ENCODE results near the gene PLN. TPM values are rescaled to one million over a fixed set of nuclear protein-coding genes. Genes with fewer than 3 reads are reported as not detected.

PLN gene
- polyA plus RNA-seq, 4 donors = 0.67 to 14.3 (median 6.2) TPM

GRCh38 chr6:118506071-118506638, 41.9 kb upstream of the PLN start:
- no peak overlapping the region for H3K27ac ChIP-seq (ENCODE audit: low read depth in 1 of 3, low read length in 2 of 3)
- 67 to 87% (median 72%) methylated on average over 5 of the region's 5 CpGs for WGBS, 3 donors
- H3K27me3 ChIP-seq (ENCODE audit: control insufficient read depth in 3 of 3, insufficient read depth in 3 of 3, low read length in 3 of 3) = no peaks in the 10 kb centered on the region
- H3K36me3 ChIP-seq (ENCODE audit: control insufficient read depth in 3 of 3, insufficient read depth in 2 of 3, low read depth in 1 of 3, low read length in 3 of 3) = peaks cover 0 to 2% (median under 1%) of the 10 kb centered on the region in 3 donors
- FAIRE-seq (no peak), DNase-seq (no peak)
- no peak overlapping the region for H3K4me3 ChIP-seq (ENCODE audit: low read depth in 1 of 3, low read length in 3 of 3)
- H3K9me3 ChIP-seq (ENCODE audit: control insufficient read depth in 2 of 2, insufficient read depth in 1 of 2, low read depth in 1 of 2, low read length in 1 of 2) = no peaks in the 10 kb centered on the region
- H3K4me1 ChIP-seq (ENCODE audit: control insufficient read depth in 3 of 3, insufficient read depth in 2 of 3, low read depth in 1 of 3, low read length in 2 of 3) = no peaks in the 10 kb centered on the region

GRCh38 chr6:118507636-118508035, 40.5 kb upstream of the PLN start:
- Histone ChIP-seq H3K4me3 (ENCODE audit: low read depth in 1 of 3, low read length in 3 of 3) (no peak overlapping the region), H3K4me1 (ENCODE audit: control insufficient read depth in 3 of 3, insufficient read depth in 2 of 3, low read depth in 1 of 3, low read length in 2 of 3) (no peaks in the 10 kb centered on the region), H3K27ac (ENCODE audit: low read depth in 1 of 3, low read length in 2 of 3) (no peak overlapping the region), H3K36me3 (ENCODE audit: control insufficient read depth in 3 of 3, insufficient read depth in 2 of 3, low read depth in 1 of 3, low read length in 3 of 3) (peaks cover 0 to 2% (median 0%) of the 10 kb centered on the region in 3 donors), H3K27me3 (ENCODE audit: control insufficient read depth in 3 of 3, insufficient read depth in 3 of 3, low read length in 3 of 3) (no peaks in the 10 kb centered on the region), H3K9me3 (ENCODE audit: control insufficient read depth in 2 of 2, insufficient read depth in 1 of 2, low read depth in 1 of 2, low read length in 1 of 2) (no peaks in the 10 kb centered on the region)
- 89 to 100% (median 93%) methylated on average over 1 of the region's 1 CpG for WGBS, 3 donors
- FAIRE-seq = no peak
- DNase-seq = no peak

- H3K27ac ChIP-seq (ENCODE audit: low read depth in 1 of 3, low read length in 2 of 3) = no peak overlapping the region
- H3K9me3 ChIP-seq (ENCODE audit: control insufficient read depth in 2 of 2, insufficient read depth in 1 of 2, low read depth in 1 of 2, low read length in 1 of 2) = no peaks in the 10 kb centered on the region
- 36 to 58% (median 57%) methylated on average over 3 of the region's 3 CpGs for WGBS, 3 donors
- no peak overlapping the region for H3K4me3 ChIP-seq (ENCODE audit: low read depth in 1 of 3, low read length in 3 of 3)
- no peaks in the 10 kb centered on the region for H3K27me3 ChIP-seq (ENCODE audit: control insufficient read depth in 3 of 3, insufficient read depth in 3 of 3, low read length in 3 of 3)
- peaks cover 0 to 2% (median 0%) of the 10 kb centered on the region in 3 donors for H3K36me3 ChIP-seq (ENCODE audit: control insufficient read depth in 3 of 3, insufficient read depth in 2 of 3, low read depth in 1 of 3, low read length in 3 of 3)
- no peak for FAIRE-seq
- peak; percentile 3 to 10 for DNase-seq
- no peaks in the 10 kb centered on the region for H3K4me1 ChIP-seq (ENCODE audit: control insufficient read depth in 3 of 3, insufficient read depth in 2 of 3, low read depth in 1 of 3, low read length in 2 of 3)
Observed at GRCh38 chr6:118509009-118509617, 39.0 kb upstream of the PLN start.

GRCh38 chr6:118511930-118512715, 36.0 kb upstream of the PLN start:
- WGBS, 3 donors = 92 to 98% (median 96%) methylated on average over 4 of the region's 4 CpGs
- no peaks in the 10 kb centered on the region for H3K4me1 ChIP-seq (ENCODE audit: control insufficient read depth in 3 of 3, insufficient read depth in 2 of 3, low read depth in 1 of 3, low read length in 2 of 3)
- no peaks in the 10 kb centered on the region for H3K27me3 ChIP-seq (ENCODE audit: control insufficient read depth in 3 of 3, insufficient read depth in 3 of 3, low read length in 3 of 3)
- H3K4me3 ChIP-seq (ENCODE audit: low read depth in 1 of 3, low read length in 3 of 3) = no peak overlapping the region
- no peak for DNase-seq
- H3K36me3 ChIP-seq (ENCODE audit: control insufficient read depth in 3 of 3, insufficient read depth in 2 of 3, low read depth in 1 of 3, low read length in 3 of 3) = no peaks in the 10 kb centered on the region
- no peak overlapping the region for H3K27ac ChIP-seq (ENCODE audit: low read depth in 1 of 3, low read length in 2 of 3)
- H3K9me3 ChIP-seq (ENCODE audit: control insufficient read depth in 2 of 2, insufficient read depth in 1 of 2, low read depth in 1 of 2, low read length in 1 of 2) = no peaks in the 10 kb centered on the region
- FAIRE-seq = no peak

- no peaks in the 10 kb centered on the region for H3K9me3 ChIP-seq (ENCODE audit: control insufficient read depth in 2 of 2, insufficient read depth in 1 of 2, low read depth in 1 of 2, low read length in 1 of 2)
- no peaks in the 10 kb centered on the region for H3K4me1 ChIP-seq (ENCODE audit: control insufficient read depth in 3 of 3, insufficient read depth in 2 of 3, low read depth in 1 of 3, low read length in 2 of 3)
- FAIRE-seq (no peak), DNase-seq (no peak)
- H3K36me3 ChIP-seq (ENCODE audit: control insufficient read depth in 3 of 3, insufficient read depth in 2 of 3, low read depth in 1 of 3, low read length in 3 of 3) = no peaks in the 10 kb centered on the region
- H3K27ac ChIP-seq (ENCODE audit: low read depth in 1 of 3, low read length in 2 of 3) = no peak overlapping the region
- no peak overlapping the region for H3K4me3 ChIP-seq (ENCODE audit: low read depth in 1 of 3, low read length in 3 of 3)
- 84 to 88% (median 84%) methylated on average over 3 of the region's 3 CpGs for WGBS, 3 donors
- no peaks in the 10 kb centered on the region for H3K27me3 ChIP-seq (ENCODE audit: control insufficient read depth in 3 of 3, insufficient read depth in 3 of 3, low read length in 3 of 3)
Observed at GRCh38 chr6:118514689-118515088, 33.4 kb upstream of the PLN start.

- H3K27ac ChIP-seq (ENCODE audit: low read depth in 1 of 3, low read length in 2 of 3) = no peak overlapping the region
- H3K36me3 ChIP-seq (ENCODE audit: control insufficient read depth in 3 of 3, insufficient read depth in 2 of 3, low read depth in 1 of 3, low read length in 3 of 3) = no peaks in the 10 kb centered on the region
- DNase-seq (no peak), FAIRE-seq (no peak)
- H3K4me1 ChIP-seq (ENCODE audit: control insufficient read depth in 3 of 3, insufficient read depth in 2 of 3, low read depth in 1 of 3, low read length in 2 of 3) = no peaks in the 10 kb centered on the region
- no peak overlapping the region for H3K4me3 ChIP-seq (ENCODE audit: low read depth in 1 of 3, low read length in 3 of 3)
- WGBS, 3 donors = 92 to 96% (median 95%) methylated on average over 4 of the region's 4 CpGs
- no peaks in the 10 kb centered on the region for H3K27me3 ChIP-seq (ENCODE audit: control insufficient read depth in 3 of 3, insufficient read depth in 3 of 3, low read length in 3 of 3)
- no peaks in the 10 kb centered on the region for H3K9me3 ChIP-seq (ENCODE audit: control insufficient read depth in 2 of 2, insufficient read depth in 1 of 2, low read depth in 1 of 2, low read length in 1 of 2)
Observed at GRCh38 chr6:118522422-118522821, 25.7 kb upstream of the PLN start.

GRCh38 chr6:118523216-118523615, 24.9 kb upstream of the PLN start:
- no peaks in the 10 kb centered on the region for H3K4me1 ChIP-seq (ENCODE audit: control insufficient read depth in 3 of 3, insufficient read depth in 2 of 3, low read depth in 1 of 3, low read length in 2 of 3)
- FAIRE-seq = no peak
- H3K4me3 ChIP-seq (ENCODE audit: low read depth in 1 of 3, low read length in 3 of 3) = no peak overlapping the region
- WGBS, 3 donors = 77 to 86% (median 80%) methylated on average over 5 of the region's 5 CpGs
- H3K27me3 ChIP-seq (ENCODE audit: control insufficient read depth in 3 of 3, insufficient read depth in 3 of 3, low read length in 3 of 3) = no peaks in the 10 kb centered on the region
- DNase-seq = no peak
- H3K36me3 ChIP-seq (ENCODE audit: control insufficient read depth in 3 of 3, insufficient read depth in 2 of 3, low read depth in 1 of 3, low read length in 3 of 3) = no peaks in the 10 kb centered on the region
- H3K27ac ChIP-seq (ENCODE audit: low read depth in 1 of 3, low read length in 2 of 3) = no peak overlapping the region
- H3K9me3 ChIP-seq (ENCODE audit: control insufficient read depth in 2 of 2, insufficient read depth in 1 of 2, low read depth in 1 of 2, low read length in 1 of 2) = no peaks in the 10 kb centered on the region

- Histone ChIP-seq H3K4me1 (ENCODE audit: control insufficient read depth in 3 of 3, insufficient read depth in 2 of 3, low read depth in 1 of 3, low read length in 2 of 3) (no peaks in the 10 kb centered on the region), H3K9me3 (ENCODE audit: control insufficient read depth in 2 of 2, insufficient read depth in 1 of 2, low read depth in 1 of 2, low read length in 1 of 2) (no peaks in the 10 kb centered on the region), H3K27me3 (ENCODE audit: control insufficient read depth in 3 of 3, insufficient read depth in 3 of 3, low read length in 3 of 3) (no peaks in the 10 kb centered on the region), H3K4me3 (ENCODE audit: low read depth in 1 of 3, low read length in 3 of 3) (no peak overlapping the region), H3K36me3 (ENCODE audit: control insufficient read depth in 3 of 3, insufficient read depth in 2 of 3, low read depth in 1 of 3, low read length in 3 of 3) (no peaks in the 10 kb centered on the region), H3K27ac (ENCODE audit: low read depth in 1 of 3, low read length in 2 of 3) (no peak overlapping the region)
- FAIRE-seq (no peak), DNase-seq (no peak)
- WGBS, 3 donors = 63 to 67% (median 64%) methylated on average over 2 of the region's 2 CpGs
Observed at GRCh38 chr6:118524686-118525085, 23.4 kb upstream of the PLN start.
